Sigmoid colon (tissue), 7 donors: ENCODE data around the gene ZDHHC11. TPM values are rescaled to one million over a fixed set of nuclear protein-coding genes. Genes with fewer than 3 reads are reported as not detected.

Source experiments
- DNase-seq: peaks from one replicate; pipeline ENCODE4 v3.0.0-alpha.2; 2019
- H3K27ac ChIP-seq, 4 donors: fragments of 200-600 bp; sonication (generic); one replicate each; pipeline ENCODE4 v1.5.1; 2016 to 2019; ENCODE audit warnings: mild to moderate bottlenecking in 1 of 4
- H3K27me3 ChIP-seq, 3 donors: fragments of 200-600 bp; sonication (generic); one replicate each; pipeline ENCODE4 v1.5.1; 2019; ENCODE audit warnings: mild to moderate bottlenecking in 1 of 3
- H3K36me3 ChIP-seq, 4 donors: fragments of 200-600 bp; sonication (generic); one replicate each; pipeline ENCODE4 v1.5.1; 2016 to 2019
- H3K4me1 ChIP-seq, 4 donors: fragments of 200-600 bp; sonication (generic); one replicate each; pipeline ENCODE4 v1.5.1; 2017 to 2019
- H3K4me3 ChIP-seq, 4 donors: fragments of 200-600 bp; sonication (generic); one replicate each; pipeline ENCODE4 v1.5.1; 2017 to 2019; ENCODE audit warnings: mild to moderate bottlenecking in 2 of 4, moderate library complexity in 1 of 4
- H3K9me3 ChIP-seq, 4 donors: fragments of 200-600 bp in 3 of 4; sonication (generic) in 3 of 4; one replicate each; pipeline versions ENCODE4 v1.5.1 to v1.6.1; 2013 to 2019
- CTCF ChIP-seq, 4 experiments: fragments of 450-650 bp in 3 of 4; fragments of 200-600 bp in 1 of 4; IDR thresholded peaks; one replicate each; pipeline ENCODE4 v1.5.1; 2016 to 2019; ENCODE audit warnings: antibody characterized with exemption in 4 of 4, mild to moderate bottlenecking in 3 of 4, moderate library complexity in 2 of 4
- EP300 ChIP-seq, 4 donors: sonication (generic); formaldehyde crosslinking; IDR thresholded peaks; one replicate each; pipeline ENCODE4 v1.6.1; 2017; ENCODE audit warnings: antibody characterized with exemption in 4 of 4
- POLR2A ChIP-seq, 2 donors: fragments of 450-650 bp; IDR thresholded peaks; one replicate each; pipeline ENCODE4 v1.6.1; 2016; ENCODE audit warnings: antibody characterized with exemption in 2 of 2, mild to moderate bottlenecking in 2 of 2, moderate library complexity in 2 of 2
- POLR2AphosphoS5 ChIP-seq, 4 donors: sonication (generic); formaldehyde crosslinking; IDR thresholded peaks; one replicate each; pipeline ENCODE4 v1.6.1; 2017; ENCODE audit warnings: antibody characterized with exemption in 4 of 4
- WGBS, 2 donors: extraction: QIAGEN DNeasy Blood & Tissue Kit; methylation state at CpG; one replicate each; pipeline ENCODE4 v1.1.7; 2013; 5-methylcytosine and 5-hydroxymethylcytosine counted together
- intact Hi-C: fragments of 100-400 bp; cut with DNase I; formaldehyde crosslinking; loops from one replicate; pipeline ENCODE4 v1.15.1; 2023
- polyA plus RNA-seq, 3 donors: library from polyadenylated mRNA; stranded (reverse); fragments of 200-250 nt; gene quantifications; one replicate each; pipeline ENCODE4 v1.2.3, GENCODE V29; 2013
- total RNA-seq, 4 donors: library from RNA; depleted of rRNA; stranded (reverse); fragments of >200 nt; gene quantifications; one replicate each; pipeline ENCODE4 v1.1.0, GENCODE V29; 2016
- donor health status: healthy with polysubstance abuse.
- donor health status: Bipolar disorder and iron deficiency.
- donor health status: healthy.

Gene ZDHHC11
- total and polyA plus RNA-seq, 7 donors: 0.60 to 8.0 (median 3.7) TPM; not detected in 1

GRCh38 chr5:860506-861150, 9.8 kb upstream of the ZDHHC11 start:
- whole genome bisulfite sequencing, 2 donors: 93% methylated on average over 15 of the region's 15 CpGs

GRCh38 chr5:859798-860296, 9.1 kb upstream of the ZDHHC11 start:
- DNase-seq: no peak
- no peak overlapping the region for H3K27ac ChIP-seq
- WGBS, 2 donors: 90% methylated on average over 16 of the region's 16 CpGs
- TF ChIP-seq POLR2A (IDR thresholded peaks at IDR 0.05) (no peak), POLR2AphosphoS5 (IDR thresholded peaks at IDR 0.05) (no peak), CTCF (IDR thresholded peaks at IDR 0.05) (no peak), EP300 (IDR thresholded peaks at IDR 0.05) (no peak)
- no peaks in the 10 kb centered on the region for H3K9me3 ChIP-seq
- no peak overlapping the region for H3K4me3 ChIP-seq
- no peaks in the 10 kb centered on the region for H3K27me3 ChIP-seq
- H3K36me3 ChIP-seq: peaks cover 0 to 28% (median 20%) of the 10 kb centered on the region in 4 donors
- intact Hi-C loops: no loop called here
- no peaks in the 10 kb centered on the region for H3K4me1 ChIP-seq

More at GRCh38 chr5:860506-861150, 9.8 kb upstream of the ZDHHC11 start:
- no peak for TF ChIP-seq EP300 (IDR thresholded peaks at IDR 0.05)
- no peak for TF ChIP-seq POLR2AphosphoS5 (IDR thresholded peaks at IDR 0.05)
- no peak for TF ChIP-seq POLR2A (IDR thresholded peaks at IDR 0.05)
- TF ChIP-seq CTCF (IDR thresholded peaks at IDR 0.05): no peak
- Histone ChIP-seq H3K27ac (no peak overlapping the region), H3K4me3 (no peak overlapping the region), H3K4me1 (no peaks in the 10 kb centered on the region), H3K9me3 (no peaks in the 10 kb centered on the region), H3K36me3 (peaks cover 0 to 35% (median 26%) of the 10 kb centered on the region in 4 donors), H3K27me3 (no peaks in the 10 kb centered on the region)
- no peak for DNase-seq
- intact Hi-C loops: no loop called here

- no peak for DNase-seq
- Histone ChIP-seq H3K4me1 (no peaks in the 10 kb centered on the region), H3K9me3 (no peaks in the 10 kb centered on the region), H3K4me3 (no peak overlapping the region), H3K36me3 (peaks cover 0 to 23% (median 17%) of the 10 kb centered on the region in 4 donors), H3K27ac (no peak overlapping the region), H3K27me3 (peaks cover 0 to under 1% (median 0%) of the 10 kb centered on the region in 3 donors)
- intact Hi-C loops: no loop called here
- WGBS, 2 donors: 88 to 91% methylated on average over 16 of the region's 16 CpGs
- TF ChIP-seq EP300 (IDR thresholded peaks at IDR 0.05) (no peak), CTCF (IDR thresholded peaks at IDR 0.05) (no peak), POLR2A (IDR thresholded peaks at IDR 0.05) (no peak), POLR2AphosphoS5 (IDR thresholded peaks at IDR 0.05) (no peak)
These were observed 8.6 kb upstream of the ZDHHC11 start for GRCh38 chr5:859391-859790.

- DNase-seq: no peak
- TF ChIP-seq CTCF (IDR thresholded peaks at IDR 0.05) (no peak), EP300 (IDR thresholded peaks at IDR 0.05) (no peak)
- Histone ChIP-seq H3K4me1 (no peaks in the 10 kb centered on the region), H3K27ac (no peak overlapping the region), H3K4me3 (no peak overlapping the region), H3K36me3 (peaks cover 0 to 16% (median 11%) of the 10 kb centered on the region in 4 donors), H3K9me3 (no peaks in the 10 kb centered on the region), H3K27me3 (peaks cover 0 to 8% (median 2%) of the 10 kb centered on the region in 3 donors)
- intact Hi-C loops: no loop called here
- 88 to 90% methylated on average over 11 of the region's 11 CpGs for WGBS, 2 donors
These were observed 7.9 kb upstream of the ZDHHC11 start for GRCh38 chr5:858726-859125.
